GM18861 (cell line): Measurements from ENCODE around the gene TMEM100.

Source experiments
- ATAC-seq: cut with Tn5 transposase; IDR thresholded peaks from one replicate; pipeline ENCODE4 v1.9.1; 2021; ENCODE audit not compliant: unreplicated experiment

TMEM100 gene

DNA sequence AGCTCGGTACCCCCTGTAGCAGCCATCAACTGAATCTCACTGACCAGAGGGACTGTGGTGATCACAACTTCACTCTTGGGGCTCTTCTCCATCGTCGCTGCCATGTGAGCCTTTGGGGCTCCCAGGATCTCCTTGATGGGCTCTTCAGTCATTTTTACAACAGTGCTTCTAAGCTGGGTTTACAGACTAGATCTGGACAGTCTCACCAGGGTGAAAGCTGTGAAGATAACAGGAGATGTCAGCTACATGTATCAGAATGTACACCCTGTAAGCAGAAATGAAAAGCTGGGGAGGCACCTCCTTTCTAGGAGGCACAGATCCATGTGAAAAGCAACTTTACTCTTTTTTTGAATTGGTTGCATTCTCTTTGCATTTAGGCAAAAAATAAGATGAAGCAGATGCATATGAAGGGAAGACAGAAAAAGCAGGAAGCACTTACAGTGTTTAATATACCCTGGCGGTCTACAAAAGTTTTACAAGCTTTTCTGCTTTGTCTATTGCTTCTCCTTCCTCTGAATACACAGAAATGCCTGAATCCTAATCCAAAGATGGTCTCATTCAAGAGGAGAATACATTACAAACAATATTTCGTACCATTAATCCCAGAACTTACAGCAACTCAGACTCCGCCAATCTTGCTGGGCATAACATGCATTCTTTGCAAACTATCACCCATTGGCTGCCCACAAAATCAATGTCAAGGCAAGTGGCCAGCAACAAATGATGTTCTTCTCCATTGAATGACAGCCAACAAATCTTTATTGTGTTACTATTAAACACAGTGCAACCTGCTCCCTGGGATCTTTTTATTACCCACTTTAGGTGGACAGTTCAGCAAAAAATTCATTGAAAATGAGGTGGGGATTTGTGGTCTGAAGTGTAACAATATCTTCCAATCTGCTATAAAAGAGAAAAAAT, 1.5 kb downstream of the TMEM100 start:
- ATAC-seq = no peak

DNA sequence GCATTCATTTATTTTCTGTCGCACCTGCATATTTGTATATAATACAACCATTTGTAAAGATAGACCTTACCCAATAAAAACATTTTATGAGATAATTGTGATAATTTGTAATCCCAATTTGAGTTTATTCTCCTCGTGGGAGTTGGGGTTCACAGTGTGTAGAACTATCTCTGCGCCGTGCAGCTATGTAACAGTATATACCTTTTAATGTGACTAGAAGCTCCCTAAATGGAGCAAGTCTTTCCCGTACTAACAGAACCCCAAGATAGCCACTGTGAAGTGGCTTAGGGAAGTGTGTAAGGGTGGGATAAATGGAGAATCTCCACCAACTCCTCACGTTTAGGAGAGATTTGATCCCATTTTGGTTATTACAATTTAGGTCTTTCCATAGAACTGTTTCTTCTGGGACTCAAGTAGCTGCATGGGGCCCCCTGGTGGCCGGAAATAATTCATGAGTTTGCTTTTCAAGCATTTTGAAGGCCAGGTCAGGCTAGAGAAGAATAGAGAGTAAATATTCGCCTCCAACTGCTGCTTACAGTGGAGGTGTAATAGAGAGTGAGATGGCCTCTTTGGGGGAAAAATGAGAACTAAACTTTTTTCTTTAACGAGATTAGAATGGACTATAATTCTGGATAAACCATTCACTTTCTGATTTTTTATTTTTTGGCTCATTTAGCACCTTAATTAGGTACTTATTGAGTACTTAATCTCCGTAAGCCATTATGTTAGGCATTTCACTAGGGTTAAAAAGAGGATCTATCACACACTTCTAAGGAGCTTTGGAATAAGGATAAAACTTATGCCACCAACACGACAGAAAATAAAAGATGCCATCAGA, 4.5 kb downstream of the TMEM100 start:
- no peak for ATAC-seq

DNA sequence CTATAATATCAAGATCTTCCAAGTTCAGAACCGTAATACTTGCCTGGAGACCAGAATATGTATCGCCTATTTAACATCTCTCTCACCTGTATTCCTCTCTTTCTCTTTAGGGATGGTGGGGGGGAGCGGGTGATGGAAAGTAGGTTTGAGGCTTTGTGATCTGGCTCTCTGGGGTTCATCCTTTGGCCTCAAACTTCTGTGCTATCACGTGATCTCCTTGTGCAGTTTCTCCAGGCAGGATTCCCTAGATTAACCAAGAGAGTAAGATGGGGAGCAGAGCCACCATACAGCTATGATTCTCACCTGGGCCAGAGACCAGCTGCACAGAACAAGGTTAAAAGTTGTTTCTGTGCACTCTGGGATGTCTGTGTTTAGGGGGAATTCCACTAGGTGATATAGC, 5.2 kb downstream of the TMEM100 start:
- no peak for ATAC-seq

DNA sequence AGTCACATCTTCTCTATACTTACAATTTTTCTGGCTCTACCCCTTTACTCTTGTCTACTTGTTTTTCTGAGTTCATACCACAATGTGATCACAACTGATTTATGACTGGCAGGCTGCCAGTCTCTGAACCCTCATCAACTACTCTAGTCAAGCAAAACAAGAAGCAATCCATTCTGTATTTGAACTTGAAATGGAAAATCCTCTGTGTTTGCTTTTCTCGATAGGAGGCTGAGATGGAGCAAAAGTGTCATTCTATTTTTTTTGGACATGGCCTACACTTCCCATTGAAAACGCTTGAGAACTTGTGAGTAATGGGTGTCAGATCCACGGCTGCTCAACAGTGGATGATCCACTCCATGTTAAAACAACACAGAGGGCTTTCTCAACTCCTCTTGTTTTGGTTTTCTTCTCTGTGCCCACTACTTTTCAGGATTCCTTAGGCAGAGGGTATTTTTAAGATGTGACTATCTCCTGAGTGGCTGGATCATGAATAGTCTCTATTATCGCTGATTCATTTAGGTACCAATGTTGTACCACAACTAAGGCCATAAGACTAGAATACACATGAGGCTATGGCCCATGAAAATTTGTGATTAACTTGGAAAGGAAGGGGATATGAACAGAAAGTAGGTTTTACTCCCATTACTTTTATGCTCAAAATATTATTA, 11.7 kb downstream of the TMEM100 start:
- ATAC-seq = no peak

DNA sequence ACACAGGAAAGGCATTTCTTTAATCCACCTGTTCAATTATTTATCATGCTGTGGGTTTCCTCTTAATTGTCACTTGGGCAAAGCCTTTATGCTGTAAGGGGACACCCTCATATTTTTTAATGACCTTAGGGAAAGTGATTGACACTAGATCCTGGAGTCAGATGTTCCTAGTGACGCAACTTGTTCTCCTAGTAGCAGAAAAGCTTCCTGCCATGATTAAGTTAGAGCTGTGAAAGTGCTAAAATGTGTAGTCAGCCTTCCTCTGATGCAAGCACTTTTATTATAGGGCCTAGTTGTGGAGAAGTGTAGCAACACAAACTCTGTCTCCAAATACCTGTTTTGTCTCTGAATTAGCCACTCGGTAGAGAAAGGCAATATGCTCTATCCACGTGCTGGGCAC, 12.3 kb downstream of the TMEM100 start:
- ATAC-seq = no peak

DNA sequence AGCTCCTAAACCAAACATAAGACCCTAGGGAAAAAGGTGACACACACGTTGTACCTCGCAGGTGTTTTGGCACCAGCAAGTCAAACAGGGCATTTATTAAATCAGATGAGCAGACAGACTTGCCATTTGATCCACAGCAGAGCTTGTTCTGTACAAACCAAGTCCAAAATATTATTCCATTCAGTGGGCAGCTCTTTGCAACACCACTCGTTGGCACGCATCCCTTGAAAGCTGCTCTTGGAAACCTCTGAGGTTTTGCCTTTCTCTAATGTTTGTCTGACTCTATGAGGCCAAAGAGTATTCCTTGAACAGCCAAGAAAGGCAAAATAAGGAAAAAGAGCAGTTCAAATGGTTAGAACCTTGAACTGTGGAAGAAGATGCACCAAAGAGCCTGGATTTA, 12.7 kb downstream of the TMEM100 start:
- no peak for ATAC-seq

DNA sequence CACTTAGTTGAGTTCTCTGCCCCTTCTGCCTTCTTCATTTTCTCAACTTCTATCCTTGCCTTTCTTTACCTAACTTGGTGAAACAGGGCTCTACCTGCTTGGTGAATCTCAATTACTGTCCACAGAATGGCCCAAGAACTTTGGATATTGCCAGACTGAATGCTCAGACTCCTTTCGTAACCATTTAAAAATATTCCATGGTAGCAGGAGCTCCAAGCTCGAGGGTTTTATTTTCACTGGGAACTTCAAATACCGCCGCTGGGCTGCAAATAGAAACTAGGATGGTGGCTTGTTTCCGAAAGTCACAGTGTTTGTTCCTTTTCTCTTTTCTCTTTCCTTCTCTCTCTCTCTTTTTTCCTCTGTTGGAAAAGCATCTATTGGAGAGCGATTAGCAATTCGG, 13.2 kb downstream of the TMEM100 start:
- ATAC-seq = no peak

DNA sequence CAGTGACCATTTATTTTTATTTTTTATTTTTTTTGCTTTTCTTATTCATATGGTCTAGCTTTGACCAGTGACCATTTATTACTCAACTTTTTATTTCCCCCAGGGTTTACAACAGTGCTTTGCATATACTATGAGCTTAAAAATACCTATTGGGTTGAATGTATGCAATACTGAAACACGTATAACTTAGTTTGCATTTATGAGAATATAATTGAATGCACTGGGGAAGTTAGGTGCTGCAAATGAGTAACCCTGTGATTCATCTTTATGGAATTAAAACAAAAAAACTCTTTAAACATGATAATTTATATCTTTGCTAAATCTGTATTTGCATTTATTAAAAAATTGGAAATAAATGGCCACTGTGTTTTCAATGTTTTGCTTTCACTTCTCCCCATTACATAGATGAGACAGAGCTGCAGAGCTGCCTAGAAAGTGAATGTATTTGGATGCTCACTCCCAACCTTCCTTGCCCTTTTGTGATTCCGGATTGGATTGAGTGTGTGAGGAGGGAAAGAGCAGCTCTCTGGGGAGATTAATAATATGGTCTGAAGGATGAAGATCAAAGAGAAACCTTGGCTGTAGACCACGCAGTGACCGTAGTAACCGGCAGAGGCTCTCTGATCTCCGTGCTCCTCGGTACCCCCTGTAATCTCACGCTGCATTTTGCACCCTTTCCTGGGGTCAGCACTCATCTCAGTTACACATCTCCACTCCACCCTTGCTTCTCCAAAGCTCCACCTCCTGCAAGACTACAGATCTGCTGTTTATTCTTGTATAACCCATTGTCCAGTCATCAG, 14.3 kb downstream of the TMEM100 start:
- ATAC-seq = no peak

DNA sequence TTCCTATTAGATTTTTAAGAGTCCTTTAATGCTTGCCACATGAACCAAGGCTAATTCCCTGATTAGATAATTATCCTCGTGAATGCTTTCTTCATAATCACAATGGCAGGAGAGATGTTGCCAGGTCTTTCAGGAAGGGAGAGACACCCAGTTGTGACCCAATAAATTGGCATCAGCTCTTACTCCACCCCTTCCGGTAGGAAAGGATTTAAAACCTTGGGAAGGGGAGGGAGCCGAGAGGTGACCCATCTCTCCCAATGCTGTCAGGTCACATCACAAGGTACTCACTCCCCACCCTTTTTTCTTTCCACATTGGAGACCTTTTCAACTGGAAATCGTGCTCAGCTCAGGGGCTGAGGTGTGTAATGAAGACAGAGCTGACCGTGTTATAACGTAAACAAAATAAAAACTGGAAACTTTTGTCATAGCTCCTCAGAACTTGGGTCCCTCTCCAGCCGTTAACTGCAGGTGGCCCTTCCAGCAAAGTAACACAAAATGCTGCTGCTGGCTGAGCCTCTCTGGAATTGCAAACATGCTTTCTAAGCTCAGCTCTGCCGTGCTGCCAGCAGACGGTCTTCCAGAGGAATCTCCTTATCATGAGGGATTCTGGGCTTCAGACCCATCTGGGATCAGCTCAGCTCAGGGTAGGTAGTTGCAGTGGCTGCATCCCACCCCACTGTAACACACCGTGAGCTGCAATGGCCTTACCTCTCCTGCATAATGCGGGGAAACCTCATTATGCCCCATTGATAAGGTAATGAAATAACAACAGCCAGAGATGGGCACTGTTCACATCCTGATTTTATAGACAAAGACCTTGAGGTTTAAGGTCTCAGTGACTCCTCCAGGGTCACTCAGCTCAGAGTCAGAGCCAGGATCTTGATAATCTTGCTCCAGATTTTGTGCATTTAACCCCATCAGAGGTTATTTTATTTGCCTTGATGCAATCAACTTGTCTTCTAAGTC, 15.6 kb downstream of the TMEM100 start:
- no peak for ATAC-seq

DNA sequence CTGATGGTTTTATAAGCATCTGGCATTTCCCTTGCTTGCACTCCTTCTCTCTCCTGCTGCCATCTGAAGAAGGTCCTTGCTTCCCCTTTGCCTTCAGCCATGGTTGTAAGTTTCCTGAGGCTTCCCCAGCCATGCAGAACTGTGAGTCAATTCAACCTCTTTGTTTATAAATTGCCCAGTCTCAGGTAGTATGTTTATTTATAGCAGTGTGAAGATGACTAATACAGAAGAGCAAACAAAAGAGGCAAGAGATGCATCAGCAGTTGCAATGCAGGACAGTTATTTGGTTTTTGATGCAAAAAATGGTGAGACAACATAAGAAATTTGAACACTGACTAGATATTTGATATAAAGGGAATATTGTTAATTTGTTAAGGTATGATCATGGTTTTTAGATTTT, 16.8 kb downstream of the TMEM100 start:
- peak; percentile 54 for ATAC-seq

DNA sequence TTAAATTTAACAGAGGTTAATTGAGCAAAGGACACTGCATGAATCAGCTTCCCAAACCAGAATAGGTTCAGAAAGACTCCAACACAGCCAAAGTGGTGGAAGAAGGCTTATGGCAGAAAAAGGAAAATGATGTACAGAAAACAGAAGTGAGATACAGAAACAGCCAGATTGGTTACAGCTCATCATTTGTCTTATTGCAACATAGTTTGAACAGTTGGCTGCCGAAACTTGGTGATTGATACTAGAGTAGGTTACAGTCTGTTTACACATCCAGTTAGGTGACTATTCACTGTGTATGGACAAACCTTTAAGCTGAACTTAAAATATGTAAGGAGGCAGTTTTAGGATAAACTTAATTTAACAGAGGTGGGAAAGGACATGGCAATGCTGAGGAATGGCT, 18.3 kb downstream of the TMEM100 start:
- no peak for ATAC-seq

DNA sequence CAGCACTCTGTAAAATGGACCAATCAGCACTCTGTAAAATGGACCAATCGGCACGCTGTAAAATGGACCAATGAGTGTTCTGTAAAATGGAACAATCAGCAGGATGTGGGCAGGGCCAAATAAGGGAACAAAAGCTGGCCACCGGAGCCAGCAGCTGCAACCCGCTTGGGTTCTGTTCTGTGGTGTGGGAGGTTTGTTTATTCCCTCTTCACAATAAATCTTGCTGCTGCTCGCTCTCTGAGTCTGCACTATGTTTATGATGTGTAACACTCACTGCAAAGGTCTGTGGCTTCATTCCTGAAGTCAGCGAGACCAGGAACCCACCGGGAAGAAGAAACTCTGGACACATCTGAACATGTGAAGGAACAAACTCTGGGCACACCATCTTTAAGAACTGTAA, 20.5 kb downstream of the TMEM100 start:
- no peak for ATAC-seq

DNA sequence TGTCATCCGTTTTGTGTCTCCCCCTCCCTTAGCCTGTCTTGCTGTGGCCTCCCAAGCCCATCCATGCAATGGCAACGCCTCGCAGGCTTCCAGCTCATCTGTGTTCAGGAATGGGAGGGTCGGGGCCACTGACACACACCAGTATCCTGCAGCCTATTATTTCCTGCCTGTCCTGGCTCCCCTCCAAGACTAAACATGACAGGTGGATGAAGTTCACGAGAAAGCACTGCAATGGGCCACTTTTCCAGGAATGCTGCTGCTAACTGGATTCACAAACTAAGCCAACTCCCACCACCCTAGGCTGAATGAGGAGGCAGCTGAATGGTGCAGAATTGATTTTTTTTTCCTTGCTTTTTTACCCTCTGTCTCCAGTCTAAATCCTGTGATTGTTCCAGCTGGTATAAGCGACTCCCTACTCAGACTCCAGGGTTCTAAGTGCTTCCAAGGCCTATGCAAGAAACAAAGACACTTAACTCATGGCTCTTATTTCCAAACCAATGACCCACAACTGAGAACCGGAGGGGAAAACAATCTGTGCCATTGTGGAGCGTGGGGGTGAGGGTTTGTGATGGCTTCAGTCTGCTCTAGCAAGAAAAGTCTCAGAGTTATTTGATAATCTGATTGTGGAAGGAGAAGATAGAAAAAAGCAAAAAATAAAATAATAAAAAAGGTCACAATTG, 23.3 kb downstream of the TMEM100 start:
- ATAC-seq = no peak

DNA sequence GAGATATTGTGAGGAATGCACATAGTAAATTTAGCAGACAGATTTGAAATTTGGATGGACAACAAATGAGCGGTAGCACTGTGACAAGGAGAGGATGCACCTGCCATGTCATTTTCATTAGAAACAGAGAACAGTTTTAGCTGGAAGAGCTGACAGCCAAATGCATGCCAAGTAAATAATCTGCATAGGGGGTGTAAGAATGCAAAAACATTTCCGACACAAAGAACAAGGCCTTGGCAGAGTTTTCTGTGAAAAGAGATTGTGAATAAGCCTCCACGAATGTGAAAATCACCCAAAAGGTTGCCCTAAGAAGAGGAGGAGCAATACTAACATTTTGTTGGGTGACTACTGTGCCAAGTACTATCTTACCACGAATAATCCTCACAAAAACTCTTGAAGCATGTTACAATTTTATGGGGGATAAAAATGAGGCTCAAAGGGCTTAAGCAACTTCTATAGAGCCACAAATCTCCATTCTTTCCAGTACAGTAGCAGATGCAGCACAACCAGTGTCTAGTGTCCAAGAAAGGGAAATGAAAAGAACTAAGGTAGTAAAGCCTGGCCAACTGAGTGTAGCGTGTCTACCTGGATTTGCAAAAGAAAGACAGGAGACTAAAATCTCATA, 28.3 kb downstream of the TMEM100 start:
- no peak for ATAC-seq

DNA sequence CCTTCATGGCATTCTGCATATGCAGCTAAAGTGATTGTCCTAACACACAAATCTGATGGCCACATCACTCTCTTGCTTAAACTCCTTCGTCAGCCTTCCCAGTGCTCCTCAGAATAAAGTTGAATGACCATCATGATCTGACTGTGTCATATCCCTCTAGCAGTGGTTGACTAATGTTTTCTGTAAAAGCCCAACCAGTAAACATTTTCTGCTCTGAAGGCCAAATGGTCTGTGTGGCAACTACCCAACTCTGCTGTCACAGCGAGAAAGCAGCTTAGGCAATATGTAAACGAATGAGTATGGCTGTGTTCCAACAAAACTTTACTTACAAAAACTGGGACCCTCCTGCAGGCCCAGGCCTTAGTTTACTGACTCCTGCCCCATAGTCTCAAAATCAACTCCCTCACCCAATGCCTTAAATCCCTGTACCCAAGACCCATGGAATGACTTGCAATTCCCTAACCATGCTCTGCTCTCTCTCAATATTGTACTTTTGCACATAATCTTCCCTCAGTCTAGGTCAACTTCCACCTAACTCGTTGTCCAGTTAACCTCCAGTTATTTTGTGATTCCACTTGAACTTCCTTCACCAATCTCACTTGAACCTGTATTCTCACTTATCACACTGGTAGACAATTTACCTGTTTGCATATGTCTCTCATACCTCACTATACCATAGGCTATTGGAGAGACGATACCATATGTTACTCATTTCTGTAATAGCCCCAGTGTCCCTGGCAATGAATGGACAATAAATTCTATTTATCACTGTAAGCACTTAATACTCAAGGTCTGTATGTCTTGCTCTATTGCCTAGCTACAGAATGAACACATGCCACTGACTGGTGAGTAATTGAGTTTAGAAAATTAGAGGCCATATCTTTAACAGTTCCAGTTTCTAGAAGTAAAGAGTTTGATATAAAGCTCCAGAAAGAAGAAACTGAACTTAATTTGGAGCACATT, 29.1 kb downstream of the TMEM100 start:
- ATAC-seq = no peak

DNA sequence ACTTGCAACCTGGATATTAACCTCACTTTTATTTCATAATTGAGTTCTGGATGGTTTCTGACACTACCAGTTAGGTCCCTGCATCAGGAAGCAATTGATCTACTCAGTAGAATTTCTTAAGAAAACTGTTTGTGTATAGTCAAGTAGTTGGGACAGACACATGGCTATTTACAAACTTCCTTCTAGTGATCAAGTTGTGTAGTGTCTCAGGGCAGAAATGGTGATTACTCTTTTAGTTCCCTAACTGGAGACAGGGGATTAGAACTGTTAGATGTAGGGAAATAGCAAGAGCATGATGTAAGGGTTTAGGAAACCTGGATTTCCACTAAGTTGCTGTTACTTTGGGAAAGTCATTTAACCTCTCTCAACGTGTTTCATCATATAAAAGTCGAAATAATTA, 30.4 kb downstream of the TMEM100 start:
- no peak for ATAC-seq

DNA sequence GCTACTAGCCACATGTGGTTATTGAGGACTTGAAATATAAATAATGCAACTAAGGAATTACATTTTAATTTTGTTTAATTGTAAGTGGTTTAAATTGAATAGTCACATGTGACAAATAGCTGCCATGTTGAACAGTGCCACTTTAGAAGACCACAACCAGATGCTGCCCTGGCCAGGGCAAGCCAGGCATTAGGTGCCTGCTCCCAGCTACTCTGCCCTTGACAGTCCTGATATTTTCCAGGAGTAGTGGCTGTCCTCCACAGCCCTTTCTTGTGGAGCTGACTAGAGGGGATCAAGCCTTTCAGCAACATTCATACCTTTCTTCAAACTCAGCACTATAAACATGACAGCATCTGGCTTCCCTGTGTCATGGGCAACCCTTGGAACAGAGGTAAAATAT, 31.0 kb downstream of the TMEM100 start:
- no peak for ATAC-seq
